Activated T-cell treated with anti-CD3 and anti-CD28 coated beads, Interleukin-2, amount 50 U/mL, for 24 hours (primary cell): ENCODE data around the gene MXI1.
"Not testable (repeated sequence)": the region's sequence is repeated elsewhere in the genome, so short reads cannot be mapped to it uniquely, and the experiment has no call there.

ENCODE experiments used
- DNase-seq: peaks from one replicate; pipeline ENCODE4 v3.0.0-alpha.2; 2020
- H3K27ac Mint-ChIP-seq: 2 replicates; pipeline ENCODE4 v1.8.0; 2020; ENCODE audit warnings: mild to moderate bottlenecking, mixed read lengths
- H3K27me3 Mint-ChIP-seq: 2 replicates; pipeline ENCODE4 v1.8.0; 2020; ENCODE audit warnings: mixed read lengths
- H3K36me3 Mint-ChIP-seq: 2 replicates; pipeline ENCODE4 v1.8.0; 2020; ENCODE audit warnings: low read depth, mixed read lengths
- H3K4me1 Mint-ChIP-seq: 2 replicates; pipeline ENCODE4 v1.8.0; 2020; ENCODE audit warnings: low read depth, mixed read lengths
- H3K4me3 Mint-ChIP-seq: 2 replicates; pipeline ENCODE4 v1.8.0; 2020; ENCODE audit warnings: mild to moderate bottlenecking, moderate library complexity, mixed read lengths
- H3K9me3 Mint-ChIP-seq: 2 replicates; pipeline ENCODE4 v1.8.0; 2020; ENCODE audit warnings: mixed read lengths

The MXI1 gene

GRCh38 chr10:110258542-110258941, 51.1 kb downstream of the MXI1 start:
- peaks cover 15% of the 10 kb centered on the region for H3K36me3 Mint-ChIP-seq
- no peak overlapping the region for H3K27ac Mint-ChIP-seq
- peaks cover 9% of the 10 kb centered on the region for H3K27me3 Mint-ChIP-seq
- no peak overlapping the region for H3K4me3 Mint-ChIP-seq
- no peak for DNase-seq
- peaks cover 7% of the 10 kb centered on the region for H3K9me3 Mint-ChIP-seq
- peaks cover 10% of the 10 kb centered on the region for H3K4me1 Mint-ChIP-seq

GRCh38 chr10:110259317-110259716, 51.9 kb downstream of the MXI1 start:
- no peak overlapping the region for H3K27ac Mint-ChIP-seq
- peaks cover 8% of the 10 kb centered on the region for H3K4me1 Mint-ChIP-seq
- peaks cover 7% of the 10 kb centered on the region for H3K9me3 Mint-ChIP-seq
- H3K4me3 Mint-ChIP-seq, result no peak overlapping the region
- H3K36me3 Mint-ChIP-seq, result peaks cover 17% of the 10 kb centered on the region
- H3K27me3 Mint-ChIP-seq, result peaks cover 5% of the 10 kb centered on the region
- no peak for DNase-seq

- DNase-seq, result no peak
- peaks cover 2% of the 10 kb centered on the region for H3K4me1 Mint-ChIP-seq
- H3K36me3 Mint-ChIP-seq, result peaks cover 3% of the 10 kb centered on the region
- no peak overlapping the region for H3K27ac Mint-ChIP-seq
- peaks cover under 1% of the 10 kb centered on the region for H3K9me3 Mint-ChIP-seq
- no peak overlapping the region for H3K4me3 Mint-ChIP-seq
- no peaks in the 10 kb centered on the region for H3K27me3 Mint-ChIP-seq
These were observed 53.5 kb downstream of the MXI1 start for GRCh38 chr10:110260746-110261477.

- no peak overlapping the region for H3K4me3 Mint-ChIP-seq
- peaks cover 13% of the 10 kb centered on the region for H3K4me1 Mint-ChIP-seq
- no peaks in the 10 kb centered on the region for H3K9me3 Mint-ChIP-seq
- DNase-seq, result no peak
- no peaks in the 10 kb centered on the region for H3K27me3 Mint-ChIP-seq
- no peak overlapping the region for H3K27ac Mint-ChIP-seq
- peaks cover 2% of the 10 kb centered on the region for H3K36me3 Mint-ChIP-seq
These were observed 55.8 kb downstream of the MXI1 start for GRCh38 chr10:110263164-110263563.

GRCh38 chr10:110265573-110266193, 58.3 kb downstream of the MXI1 start:
- Mint-ChIP-seq H3K27ac (no peak overlapping the region), H3K4me1 (peaks cover 32% of the 10 kb centered on the region), H3K9me3 (no peaks in the 10 kb centered on the region), H3K36me3 (peaks cover 2% of the 10 kb centered on the region), H3K27me3 (no peaks in the 10 kb centered on the region), H3K4me3 (no peak overlapping the region)
- no peak for DNase-seq

- Mint-ChIP-seq H3K9me3 (no peaks in the 10 kb centered on the region), H3K27ac (no peak overlapping the region), H3K4me3 (no peak overlapping the region), H3K27me3 (no peaks in the 10 kb centered on the region), H3K36me3 (peaks cover 2% of the 10 kb centered on the region), H3K4me1 (peaks cover 37% of the 10 kb centered on the region)
- DNase-seq, result no peak
These were observed 59.9 kb downstream of the MXI1 start for GRCh38 chr10:110267276-110267675.

- Mint-ChIP-seq H3K36me3 (peaks cover 2% of the 10 kb centered on the region), H3K27ac (no peak overlapping the region), H3K9me3 (no peaks in the 10 kb centered on the region), H3K4me1 (peaks cover 42% of the 10 kb centered on the region), H3K27me3 (no peaks in the 10 kb centered on the region), H3K4me3 (no peak overlapping the region)
- DNase-seq, result no peak
These were observed 61.0 kb downstream of the MXI1 start for GRCh38 chr10:110268442-110268841.

GRCh38 chr10:110268971-110269370, 61.6 kb downstream of the MXI1 start:
- H3K4me1 Mint-ChIP-seq, result peaks cover 47% of the 10 kb centered on the region
- H3K27ac Mint-ChIP-seq, result no peak overlapping the region
- no peaks in the 10 kb centered on the region for H3K27me3 Mint-ChIP-seq
- H3K36me3 Mint-ChIP-seq, result no peaks in the 10 kb centered on the region
- peak overlapping the region; percentile 51 for H3K4me3 Mint-ChIP-seq
- DNase-seq, result no peak
- H3K9me3 Mint-ChIP-seq, result no peaks in the 10 kb centered on the region

GRCh38 chr10:110269374-110270318, 62.2 kb downstream of the MXI1 start:
- Mint-ChIP-seq H3K27me3 (no peaks in the 10 kb centered on the region), H3K36me3 (no peaks in the 10 kb centered on the region), H3K4me3 (peak overlapping the region; percentile 51), H3K27ac (no peak overlapping the region), H3K9me3 (no peaks in the 10 kb centered on the region), H3K4me1 (peaks cover 54% of the 10 kb centered on the region)
- no peak for DNase-seq

GRCh38 chr10:110272995-110273394, 65.6 kb downstream of the MXI1 start:
- not testable (repeated sequence) for H3K9me3 Mint-ChIP-seq, H3K4me3 Mint-ChIP-seq, H3K27me3 Mint-ChIP-seq, H3K27ac Mint-ChIP-seq, DNase-seq, H3K36me3 Mint-ChIP-seq
- H3K4me1 Mint-ChIP-seq, result peaks cover 59% of the 10 kb centered on the region

GRCh38 chr10:110273474-110273873, 66.1 kb downstream of the MXI1 start:
- no peak for DNase-seq
- H3K27ac Mint-ChIP-seq, result no peak overlapping the region
- no peaks in the 10 kb centered on the region for H3K36me3 Mint-ChIP-seq
- no peaks in the 10 kb centered on the region for H3K27me3 Mint-ChIP-seq
- H3K4me3 Mint-ChIP-seq, result no peak overlapping the region
- peaks cover 55% of the 10 kb centered on the region for H3K4me1 Mint-ChIP-seq
- H3K9me3 Mint-ChIP-seq, result no peaks in the 10 kb centered on the region

GRCh38 chr10:110274072-110274627, 66.7 kb downstream of the MXI1 start:
- DNase-seq, result no peak
- H3K4me1 Mint-ChIP-seq, result peaks cover 54% of the 10 kb centered on the region
- no peak overlapping the region for H3K4me3 Mint-ChIP-seq
- no peaks in the 10 kb centered on the region for H3K9me3 Mint-ChIP-seq
- H3K27me3 Mint-ChIP-seq, result no peaks in the 10 kb centered on the region
- no peaks in the 10 kb centered on the region for H3K36me3 Mint-ChIP-seq
- H3K27ac Mint-ChIP-seq, result no peak overlapping the region

- no peak for DNase-seq
- H3K4me1 Mint-ChIP-seq, result peaks cover 52% of the 10 kb centered on the region
- no peak overlapping the region for H3K27ac Mint-ChIP-seq
- H3K4me3 Mint-ChIP-seq, result no peak overlapping the region
- H3K36me3 Mint-ChIP-seq, result peaks cover under 1% of the 10 kb centered on the region
- no peaks in the 10 kb centered on the region for H3K9me3 Mint-ChIP-seq
- no peaks in the 10 kb centered on the region for H3K27me3 Mint-ChIP-seq
These were observed 67.2 kb downstream of the MXI1 start for GRCh38 chr10:110274647-110275046.

GRCh38 chr10:110275128-110275729, 67.8 kb downstream of the MXI1 start:
- no peaks in the 10 kb centered on the region for H3K27me3 Mint-ChIP-seq
- peaks cover 4% of the 10 kb centered on the region for H3K36me3 Mint-ChIP-seq
- H3K4me1 Mint-ChIP-seq, result peaks cover 47% of the 10 kb centered on the region

More at GRCh38 chr10:110275128-110275729, 67.8 kb downstream of the MXI1 start:
- Mint-ChIP-seq H3K9me3 (no peaks in the 10 kb centered on the region), H3K4me3 (no peak overlapping the region), H3K27ac (no peak overlapping the region)
- no peak for DNase-seq
